PFSK-1 (cell line): ENCODE measurements around the gene IFI27L1.

Source experiments
- FOXP2 ChIP-seq: optimal IDR thresholded peaks from 2 replicates; pipeline ENCODE3; 2011; ENCODE audit warnings: borderline replicate concordance, control low read depth, inconsistent platforms; ENCODE audit not compliant: insufficient read depth; ENCODE audit errors: extremely low read length, extremely low read depth
- POLR2AphosphoS5 ChIP-seq: IDR thresholded peaks from 2 replicates; pipeline ENCODE4 v1.6.1; 2012; ENCODE audit warnings: low read depth, mild to moderate bottlenecking, control low read depth, low read length, moderate library complexity
- TAF1 ChIP-seq: IDR thresholded peaks from 2 replicates; pipeline ENCODE4 v1.6.1; 2012; ENCODE audit warnings: low read length, control low read depth, borderline replicate concordance; ENCODE audit not compliant: insufficient read depth
- TF ChIP-seq, protein P1 (sequence below), 2 experiments: IDR thresholded peaks; 2 replicates each; pipeline versions ENCODE4 v1.6.1 to v1.8.0; 2011 to 2012; ENCODE audit warnings: low read depth in 2 of 2, low read length in 2 of 2, control low read depth in 1 of 2, inconsistent platforms in 1 of 2, mild to moderate bottlenecking in 1 of 2, moderate library complexity in 1 of 2; ENCODE audit not compliant: insufficient read depth in 1 of 2

DNA sequence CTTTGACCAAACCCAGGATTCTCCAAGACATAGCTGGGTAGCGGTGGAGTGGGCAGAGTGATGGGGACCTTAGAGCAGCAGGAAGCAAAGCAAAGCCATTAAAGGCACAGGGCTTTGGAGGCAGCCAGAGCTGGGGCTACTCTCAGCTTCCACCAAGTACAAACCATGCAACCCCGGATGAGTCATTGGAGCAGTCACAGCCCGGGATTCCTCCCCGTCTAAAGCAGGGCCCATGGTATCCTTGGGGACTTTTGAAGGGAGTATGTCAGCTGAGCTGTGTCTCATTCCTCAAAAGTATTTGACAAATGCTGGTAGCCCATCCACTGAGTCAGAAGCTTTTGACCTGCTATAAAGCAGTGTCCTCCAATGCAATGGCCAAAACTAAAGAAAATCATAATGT is 19.7 kb downstream of the IFI27L1 start:
- no peak for TF ChIP-seq POLR2AphosphoS5
- TF ChIP-seq, protein P1, sequence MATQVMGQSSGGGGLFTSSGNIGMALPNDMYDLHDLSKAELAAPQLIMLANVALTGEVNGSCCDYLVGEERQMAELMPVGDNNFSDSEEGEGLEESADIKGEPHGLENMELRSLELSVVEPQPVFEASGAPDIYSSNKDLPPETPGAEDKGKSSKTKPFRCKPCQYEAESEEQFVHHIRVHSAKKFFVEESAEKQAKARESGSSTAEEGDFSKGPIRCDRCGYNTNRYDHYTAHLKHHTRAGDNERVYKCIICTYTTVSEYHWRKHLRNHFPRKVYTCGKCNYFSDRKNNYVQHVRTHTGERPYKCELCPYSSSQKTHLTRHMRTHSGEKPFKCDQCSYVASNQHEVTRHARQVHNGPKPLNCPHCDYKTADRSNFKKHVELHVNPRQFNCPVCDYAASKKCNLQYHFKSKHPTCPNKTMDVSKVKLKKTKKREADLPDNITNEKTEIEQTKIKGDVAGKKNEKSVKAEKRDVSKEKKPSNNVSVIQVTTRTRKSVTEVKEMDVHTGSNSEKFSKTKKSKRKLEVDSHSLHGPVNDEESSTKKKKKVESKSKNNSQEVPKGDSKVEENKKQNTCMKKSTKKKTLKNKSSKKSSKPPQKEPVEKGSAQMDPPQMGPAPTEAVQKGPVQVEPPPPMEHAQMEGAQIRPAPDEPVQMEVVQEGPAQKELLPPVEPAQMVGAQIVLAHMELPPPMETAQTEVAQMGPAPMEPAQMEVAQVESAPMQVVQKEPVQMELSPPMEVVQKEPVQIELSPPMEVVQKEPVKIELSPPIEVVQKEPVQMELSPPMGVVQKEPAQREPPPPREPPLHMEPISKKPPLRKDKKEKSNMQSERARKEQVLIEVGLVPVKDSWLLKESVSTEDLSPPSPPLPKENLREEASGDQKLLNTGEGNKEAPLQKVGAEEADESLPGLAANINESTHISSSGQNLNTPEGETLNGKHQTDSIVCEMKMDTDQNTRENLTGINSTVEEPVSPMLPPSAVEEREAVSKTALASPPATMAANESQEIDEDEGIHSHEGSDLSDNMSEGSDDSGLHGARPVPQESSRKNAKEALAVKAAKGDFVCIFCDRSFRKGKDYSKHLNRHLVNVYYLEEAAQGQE (IDR thresholded peaks at IDR 0.05; ENCODE audit: insufficient read depth in 1 of 2, low read depth in 2 of 2, low read length in 2 of 2) = no peak
- TF ChIP-seq FOXP2 = no peak
- no peak for TF ChIP-seq TAF1
